ENCODE data around the gene TMEM61. TPM values are rescaled to one million over a fixed set of nuclear protein-coding genes. Genes with fewer than 3 reads are reported as not detected.
A peak's percentile ranks its signal among the peaks of the same experiment; 100 is the strongest.

TMEM61 gene
- total RNA-seq, 1 experiment from 2014 or later = 0.74 TPM

DNA sequence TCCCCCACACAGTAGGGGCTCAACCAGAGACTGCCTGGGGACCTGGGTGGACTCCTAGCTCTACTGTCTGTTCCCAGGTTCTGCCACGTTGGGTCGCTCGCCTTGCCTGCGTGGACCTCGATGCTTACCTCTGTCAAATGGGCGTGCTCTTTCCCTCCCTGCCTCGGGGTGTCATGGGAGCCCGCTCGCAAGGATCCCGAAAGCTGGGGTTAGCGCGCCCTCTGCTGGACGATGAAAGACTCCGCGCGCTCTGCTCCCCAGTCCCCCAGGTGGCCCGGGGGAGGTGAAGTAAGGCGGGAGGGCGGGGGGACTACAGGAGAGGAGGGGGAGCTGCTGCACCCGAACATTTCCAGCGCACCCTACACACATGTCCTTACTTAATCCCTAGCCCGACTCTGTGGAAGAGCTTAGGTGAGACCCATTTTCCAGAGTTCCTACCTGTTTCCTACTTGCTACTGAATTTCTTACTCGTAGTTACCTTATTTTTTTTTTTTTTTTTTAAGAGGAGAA is 16.0 kb downstream of the TMEM61 start (continued):
- TF ChIP-seq, protein P1, sequence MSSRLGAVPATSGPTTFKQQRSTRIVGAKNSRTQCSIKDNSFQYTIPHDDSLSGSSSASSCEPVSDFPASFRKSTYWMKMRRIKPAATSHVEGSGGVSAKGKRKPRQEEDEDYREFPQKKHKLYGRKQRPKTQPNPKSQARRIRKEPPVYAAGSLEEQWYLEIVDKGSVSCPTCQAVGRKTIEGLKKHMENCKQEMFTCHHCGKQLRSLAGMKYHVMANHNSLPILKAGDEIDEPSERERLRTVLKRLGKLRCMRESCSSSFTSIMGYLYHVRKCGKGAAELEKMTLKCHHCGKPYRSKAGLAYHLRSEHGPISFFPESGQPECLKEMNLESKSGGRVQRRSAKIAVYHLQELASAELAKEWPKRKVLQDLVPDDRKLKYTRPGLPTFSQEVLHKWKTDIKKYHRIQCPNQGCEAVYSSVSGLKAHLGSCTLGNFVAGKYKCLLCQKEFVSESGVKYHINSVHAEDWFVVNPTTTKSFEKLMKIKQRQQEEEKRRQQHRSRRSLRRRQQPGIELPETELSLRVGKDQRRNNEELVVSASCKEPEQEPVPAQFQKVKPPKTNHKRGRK (CRISPR knock-in tag; IDR thresholded peaks at IDR 0.05; ENCODE audit: borderline replicate concordance) = no peak
- TF ChIP-seq, protein P2, sequence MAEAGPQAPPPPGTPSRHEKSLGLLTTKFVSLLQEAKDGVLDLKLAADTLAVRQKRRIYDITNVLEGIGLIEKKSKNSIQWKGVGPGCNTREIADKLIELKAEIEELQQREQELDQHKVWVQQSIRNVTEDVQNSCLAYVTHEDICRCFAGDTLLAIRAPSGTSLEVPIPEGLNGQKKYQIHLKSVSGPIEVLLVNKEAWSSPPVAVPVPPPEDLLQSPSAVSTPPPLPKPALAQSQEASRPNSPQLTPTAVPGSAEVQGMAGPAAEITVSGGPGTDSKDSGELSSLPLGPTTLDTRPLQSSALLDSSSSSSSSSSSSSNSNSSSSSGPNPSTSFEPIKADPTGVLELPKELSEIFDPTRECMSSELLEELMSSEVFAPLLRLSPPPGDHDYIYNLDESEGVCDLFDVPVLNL (CRISPR knock-in tag; IDR thresholded peaks at IDR 0.05; ENCODE audit: borderline replicate concordance, low read depth) = no peak
- TF ChIP-seq, protein P3, sequence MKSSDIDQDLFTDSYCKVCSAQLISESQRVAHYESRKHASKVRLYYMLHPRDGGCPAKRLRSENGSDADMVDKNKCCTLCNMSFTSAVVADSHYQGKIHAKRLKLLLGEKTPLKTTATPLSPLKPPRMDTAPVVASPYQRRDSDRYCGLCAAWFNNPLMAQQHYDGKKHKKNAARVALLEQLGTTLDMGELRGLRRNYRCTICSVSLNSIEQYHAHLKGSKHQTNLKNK (CRISPR knock-in tag; IDR thresholded peaks at IDR 0.05) = no peak
- no peak for TF ChIP-seq HMGA2 (CRISPR knock-in tag; IDR thresholded peaks at IDR 0.05)
- TF ChIP-seq, protein P4, sequence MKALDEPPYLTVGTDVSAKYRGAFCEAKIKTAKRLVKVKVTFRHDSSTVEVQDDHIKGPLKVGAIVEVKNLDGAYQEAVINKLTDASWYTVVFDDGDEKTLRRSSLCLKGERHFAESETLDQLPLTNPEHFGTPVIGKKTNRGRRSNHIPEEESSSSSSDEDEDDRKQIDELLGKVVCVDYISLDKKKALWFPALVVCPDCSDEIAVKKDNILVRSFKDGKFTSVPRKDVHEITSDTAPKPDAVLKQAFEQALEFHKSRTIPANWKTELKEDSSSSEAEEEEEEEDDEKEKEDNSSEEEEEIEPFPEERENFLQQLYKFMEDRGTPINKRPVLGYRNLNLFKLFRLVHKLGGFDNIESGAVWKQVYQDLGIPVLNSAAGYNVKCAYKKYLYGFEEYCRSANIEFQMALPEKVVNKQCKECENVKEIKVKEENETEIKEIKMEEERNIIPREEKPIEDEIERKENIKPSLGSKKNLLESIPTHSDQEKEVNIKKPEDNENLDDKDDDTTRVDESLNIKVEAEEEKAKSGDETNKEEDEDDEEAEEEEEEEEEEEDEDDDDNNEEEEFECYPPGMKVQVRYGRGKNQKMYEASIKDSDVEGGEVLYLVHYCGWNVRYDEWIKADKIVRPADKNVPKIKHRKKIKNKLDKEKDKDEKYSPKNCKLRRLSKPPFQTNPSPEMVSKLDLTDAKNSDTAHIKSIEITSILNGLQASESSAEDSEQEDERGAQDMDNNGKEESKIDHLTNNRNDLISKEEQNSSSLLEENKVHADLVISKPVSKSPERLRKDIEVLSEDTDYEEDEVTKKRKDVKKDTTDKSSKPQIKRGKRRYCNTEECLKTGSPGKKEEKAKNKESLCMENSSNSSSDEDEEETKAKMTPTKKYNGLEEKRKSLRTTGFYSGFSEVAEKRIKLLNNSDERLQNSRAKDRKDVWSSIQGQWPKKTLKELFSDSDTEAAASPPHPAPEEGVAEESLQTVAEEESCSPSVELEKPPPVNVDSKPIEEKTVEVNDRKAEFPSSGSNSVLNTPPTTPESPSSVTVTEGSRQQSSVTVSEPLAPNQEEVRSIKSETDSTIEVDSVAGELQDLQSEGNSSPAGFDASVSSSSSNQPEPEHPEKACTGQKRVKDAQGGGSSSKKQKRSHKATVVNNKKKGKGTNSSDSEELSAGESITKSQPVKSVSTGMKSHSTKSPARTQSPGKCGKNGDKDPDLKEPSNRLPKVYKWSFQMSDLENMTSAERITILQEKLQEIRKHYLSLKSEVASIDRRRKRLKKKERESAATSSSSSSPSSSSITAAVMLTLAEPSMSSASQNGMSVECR (CRISPR knock-in tag; IDR thresholded peaks at IDR 0.05; ENCODE audit: borderline replicate concordance) = no peak
- TF ChIP-seq, protein P5, sequence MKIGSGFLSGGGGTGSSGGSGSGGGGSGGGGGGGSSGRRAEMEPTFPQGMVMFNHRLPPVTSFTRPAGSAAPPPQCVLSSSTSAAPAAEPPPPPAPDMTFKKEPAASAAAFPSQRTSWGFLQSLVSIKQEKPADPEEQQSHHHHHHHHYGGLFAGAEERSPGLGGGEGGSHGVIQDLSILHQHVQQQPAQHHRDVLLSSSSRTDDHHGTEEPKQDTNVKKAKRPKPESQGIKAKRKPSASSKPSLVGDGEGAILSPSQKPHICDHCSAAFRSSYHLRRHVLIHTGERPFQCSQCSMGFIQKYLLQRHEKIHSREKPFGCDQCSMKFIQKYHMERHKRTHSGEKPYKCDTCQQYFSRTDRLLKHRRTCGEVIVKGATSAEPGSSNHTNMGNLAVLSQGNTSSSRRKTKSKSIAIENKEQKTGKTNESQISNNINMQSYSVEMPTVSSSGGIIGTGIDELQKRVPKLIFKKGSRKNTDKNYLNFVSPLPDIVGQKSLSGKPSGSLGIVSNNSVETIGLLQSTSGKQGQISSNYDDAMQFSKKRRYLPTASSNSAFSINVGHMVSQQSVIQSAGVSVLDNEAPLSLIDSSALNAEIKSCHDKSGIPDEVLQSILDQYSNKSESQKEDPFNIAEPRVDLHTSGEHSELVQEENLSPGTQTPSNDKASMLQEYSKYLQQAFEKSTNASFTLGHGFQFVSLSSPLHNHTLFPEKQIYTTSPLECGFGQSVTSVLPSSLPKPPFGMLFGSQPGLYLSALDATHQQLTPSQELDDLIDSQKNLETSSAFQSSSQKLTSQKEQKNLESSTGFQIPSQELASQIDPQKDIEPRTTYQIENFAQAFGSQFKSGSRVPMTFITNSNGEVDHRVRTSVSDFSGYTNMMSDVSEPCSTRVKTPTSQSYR (CRISPR knock-in tag; IDR thresholded peaks at IDR 0.05) = no peak
- TF ChIP-seq, protein P6, sequence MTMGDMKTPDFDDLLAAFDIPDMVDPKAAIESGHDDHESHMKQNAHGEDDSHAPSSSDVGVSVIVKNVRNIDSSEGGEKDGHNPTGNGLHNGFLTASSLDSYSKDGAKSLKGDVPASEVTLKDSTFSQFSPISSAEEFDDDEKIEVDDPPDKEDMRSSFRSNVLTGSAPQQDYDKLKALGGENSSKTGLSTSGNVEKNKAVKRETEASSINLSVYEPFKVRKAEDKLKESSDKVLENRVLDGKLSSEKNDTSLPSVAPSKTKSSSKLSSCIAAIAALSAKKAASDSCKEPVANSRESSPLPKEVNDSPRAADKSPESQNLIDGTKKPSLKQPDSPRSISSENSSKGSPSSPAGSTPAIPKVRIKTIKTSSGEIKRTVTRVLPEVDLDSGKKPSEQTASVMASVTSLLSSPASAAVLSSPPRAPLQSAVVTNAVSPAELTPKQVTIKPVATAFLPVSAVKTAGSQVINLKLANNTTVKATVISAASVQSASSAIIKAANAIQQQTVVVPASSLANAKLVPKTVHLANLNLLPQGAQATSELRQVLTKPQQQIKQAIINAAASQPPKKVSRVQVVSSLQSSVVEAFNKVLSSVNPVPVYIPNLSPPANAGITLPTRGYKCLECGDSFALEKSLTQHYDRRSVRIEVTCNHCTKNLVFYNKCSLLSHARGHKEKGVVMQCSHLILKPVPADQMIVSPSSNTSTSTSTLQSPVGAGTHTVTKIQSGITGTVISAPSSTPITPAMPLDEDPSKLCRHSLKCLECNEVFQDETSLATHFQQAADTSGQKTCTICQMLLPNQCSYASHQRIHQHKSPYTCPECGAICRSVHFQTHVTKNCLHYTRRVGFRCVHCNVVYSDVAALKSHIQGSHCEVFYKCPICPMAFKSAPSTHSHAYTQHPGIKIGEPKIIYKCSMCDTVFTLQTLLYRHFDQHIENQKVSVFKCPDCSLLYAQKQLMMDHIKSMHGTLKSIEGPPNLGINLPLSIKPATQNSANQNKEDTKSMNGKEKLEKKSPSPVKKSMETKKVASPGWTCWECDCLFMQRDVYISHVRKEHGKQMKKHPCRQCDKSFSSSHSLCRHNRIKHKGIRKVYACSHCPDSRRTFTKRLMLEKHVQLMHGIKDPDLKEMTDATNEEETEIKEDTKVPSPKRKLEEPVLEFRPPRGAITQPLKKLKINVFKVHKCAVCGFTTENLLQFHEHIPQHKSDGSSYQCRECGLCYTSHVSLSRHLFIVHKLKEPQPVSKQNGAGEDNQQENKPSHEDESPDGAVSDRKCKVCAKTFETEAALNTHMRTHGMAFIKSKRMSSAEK (CRISPR knock-in tag; IDR thresholded peaks at IDR 0.05; ENCODE audit: borderline replicate concordance) = no peak
- no peak for TF ChIP-seq TEAD1 (CRISPR knock-in tag; IDR thresholded peaks at IDR 0.05)
- TF ChIP-seq NR3C1 (CRISPR knock-in tag; conservative IDR thresholded peaks at IDR 0.05; ENCODE audit: low read depth) = no peak
- TF ChIP-seq, protein P7, sequence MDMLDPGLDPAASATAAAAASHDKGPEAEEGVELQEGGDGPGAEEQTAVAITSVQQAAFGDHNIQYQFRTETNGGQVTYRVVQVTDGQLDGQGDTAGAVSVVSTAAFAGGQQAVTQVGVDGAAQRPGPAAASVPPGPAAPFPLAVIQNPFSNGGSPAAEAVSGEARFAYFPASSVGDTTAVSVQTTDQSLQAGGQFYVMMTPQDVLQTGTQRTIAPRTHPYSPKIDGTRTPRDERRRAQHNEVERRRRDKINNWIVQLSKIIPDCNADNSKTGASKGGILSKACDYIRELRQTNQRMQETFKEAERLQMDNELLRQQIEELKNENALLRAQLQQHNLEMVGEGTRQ (CRISPR knock-in tag; IDR thresholded peaks at IDR 0.05) = 0 out of 2 replicates have a peak, but pooled peaks have one; percentile 12
- TF ChIP-seq, protein P8, sequence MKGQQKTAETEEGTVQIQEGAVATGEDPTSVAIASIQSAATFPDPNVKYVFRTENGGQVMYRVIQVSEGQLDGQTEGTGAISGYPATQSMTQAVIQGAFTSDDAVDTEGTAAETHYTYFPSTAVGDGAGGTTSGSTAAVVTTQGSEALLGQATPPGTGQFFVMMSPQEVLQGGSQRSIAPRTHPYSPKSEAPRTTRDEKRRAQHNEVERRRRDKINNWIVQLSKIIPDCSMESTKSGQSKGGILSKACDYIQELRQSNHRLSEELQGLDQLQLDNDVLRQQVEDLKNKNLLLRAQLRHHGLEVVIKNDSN (CRISPR knock-in tag; IDR thresholded peaks at IDR 0.05) = 0 out of 2 replicates have a peak, but pooled peaks have one; percentile 15
- TF ChIP-seq SP1 (CRISPR knock-in tag; conservative IDR thresholded peaks at IDR 0.05) = peak; percentile 35; the same call in 1 of the 2 replicates
- no peak for TF ChIP-seq ZNF423 (CRISPR knock-in tag; IDR thresholded peaks at IDR 0.05)
- TF ChIP-seq JAZF1 (CRISPR knock-in tag; IDR thresholded peaks at IDR 0.05) = no peak
- TF ChIP-seq JUN (CRISPR knock-in tag; IDR thresholded peaks at IDR 0.05) = no peak
- TF ChIP-seq MYBL2 (CRISPR knock-in tag; IDR thresholded peaks at IDR 0.05) = no peak
- TF ChIP-seq FOXK1 (CRISPR knock-in tag; IDR thresholded peaks at IDR 0.05) = no peak
- TF ChIP-seq, protein P9, sequence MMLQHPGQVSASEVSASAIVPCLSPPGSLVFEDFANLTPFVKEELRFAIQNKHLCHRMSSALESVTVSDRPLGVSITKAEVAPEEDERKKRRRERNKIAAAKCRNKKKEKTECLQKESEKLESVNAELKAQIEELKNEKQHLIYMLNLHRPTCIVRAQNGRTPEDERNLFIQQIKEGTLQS (CRISPR knock-in tag; conservative IDR thresholded peaks at IDR 0.05) = no peak
- TF ChIP-seq, protein P10, sequence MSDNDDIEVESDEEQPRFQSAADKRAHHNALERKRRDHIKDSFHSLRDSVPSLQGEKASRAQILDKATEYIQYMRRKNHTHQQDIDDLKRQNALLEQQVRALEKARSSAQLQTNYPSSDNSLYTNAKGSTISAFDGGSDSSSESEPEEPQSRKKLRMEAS (CRISPR knock-in tag; IDR thresholded peaks at IDR 0.05) = peak; percentile 80
- no peak for TF ChIP-seq GABPB1 (CRISPR knock-in tag; IDR thresholded peaks at IDR 0.05)
